ENCODE results near the gene TOGARAM1.

TOGARAM1 gene

GRCh38 chr14:45114327-45114726 lies 152.3 kb downstream of the TOGARAM1 start:
- POLR2A ChIA-PET: interaction anchor here (3.3 kb wide), 1 partner anchor 19 kb away, joined by 11 read pairs; the partner anchor contains the start of gene FKBP3
- TF ChIP-seq LEF1 (IDR thresholded peaks at IDR 0.05; ENCODE audit: borderline replicate concordance): no peak
- no peak for TF ChIP-seq SUZ12 (IDR thresholded peaks at IDR 0.05)
- no peak for TF ChIP-seq NFRKB (IDR thresholded peaks at IDR 0.05)
- TF ChIP-seq SP1 (IDR thresholded peaks at IDR 0.05): no peak
- no peak for TF ChIP-seq L3MBTL2 (conservative IDR thresholded peaks at IDR 0.05)
- TF ChIP-seq ZNF384 (IDR thresholded peaks at IDR 0.05): no peak
- TF ChIP-seq PKNOX1 (IDR thresholded peaks at IDR 0.05): no peak
- TF ChIP-seq ARNT (IDR thresholded peaks at IDR 0.05): no peak
- no peak for TF ChIP-seq HDGF (IDR thresholded peaks at IDR 0.05; ENCODE audit: borderline replicate concordance)
- TF ChIP-seq FOXK2 (IDR thresholded peaks at IDR 0.05): no peak
- TF ChIP-seq BHLHE40 (IDR thresholded peaks at IDR 0.05; ENCODE audit: borderline replicate concordance): no peak
- TF ChIP-seq CTBP1 (IDR thresholded peaks at IDR 0.05; ENCODE audit: borderline replicate concordance): no peak
- no peak for TF ChIP-seq FOXM1 (IDR thresholded peaks at IDR 0.05; ENCODE audit: borderline replicate concordance)
- TF ChIP-seq TARDBP (IDR thresholded peaks at IDR 0.05): no peak
- TF ChIP-seq FOXA1 (IDR thresholded peaks at IDR 0.05): no peak
- no peak for TF ChIP-seq ELF4 (IDR thresholded peaks at IDR 0.05)
- no peak for DNase-seq (ENCODE audit: extremely low spot score)
- CTCF ChIA-PET: no interaction called here

GRCh38 chr14:45118594-45118993 lies 156.6 kb downstream of the TOGARAM1 start:
- POLR2A ChIA-PET: interaction anchor here (2.3 kb wide), 1 partner anchor 14 kb away, joined by 5 read pairs; no protein-coding TSS in a partner anchor
- no peak for DNase-seq (ENCODE audit: extremely low spot score)
- CTCF ChIA-PET: no interaction called here
- no peak for TF ChIP-seq BHLHE40 (IDR thresholded peaks at IDR 0.05; ENCODE audit: borderline replicate concordance)
- TF ChIP-seq PKNOX1 (IDR thresholded peaks at IDR 0.05): no peak
- TF ChIP-seq FOXK2 (IDR thresholded peaks at IDR 0.05): no peak
- TF ChIP-seq NFRKB (IDR thresholded peaks at IDR 0.05): no peak
- TF ChIP-seq ZNF384 (IDR thresholded peaks at IDR 0.05): no peak
- no peak for TF ChIP-seq ELF4 (IDR thresholded peaks at IDR 0.05)
- no peak for TF ChIP-seq CTBP1 (IDR thresholded peaks at IDR 0.05; ENCODE audit: borderline replicate concordance)
- no peak for TF ChIP-seq FOXA1 (IDR thresholded peaks at IDR 0.05)
- no peak for TF ChIP-seq LEF1 (IDR thresholded peaks at IDR 0.05; ENCODE audit: borderline replicate concordance)
- TF ChIP-seq HDGF (IDR thresholded peaks at IDR 0.05; ENCODE audit: borderline replicate concordance): no peak
- no peak for TF ChIP-seq TARDBP (IDR thresholded peaks at IDR 0.05)
- no peak for TF ChIP-seq L3MBTL2 (conservative IDR thresholded peaks at IDR 0.05)
- TF ChIP-seq SP1 (IDR thresholded peaks at IDR 0.05): no peak
- TF ChIP-seq SUZ12 (IDR thresholded peaks at IDR 0.05): no peak
- no peak for TF ChIP-seq FOXM1 (IDR thresholded peaks at IDR 0.05; ENCODE audit: borderline replicate concordance)
- no peak for TF ChIP-seq ARNT (IDR thresholded peaks at IDR 0.05)

GRCh38 chr14:45120096-45120495 lies 158.1 kb downstream of the TOGARAM1 start:
- ChIA-PET CTCF (no interaction called here), POLR2A (no interaction called here)
- DNase-seq (ENCODE audit: extremely low spot score): no peak
- no peak for TF ChIP-seq LEF1 (IDR thresholded peaks at IDR 0.05; ENCODE audit: borderline replicate concordance)
- TF ChIP-seq NFRKB (IDR thresholded peaks at IDR 0.05): no peak
- no peak for TF ChIP-seq ZNF384 (IDR thresholded peaks at IDR 0.05)
- no peak for TF ChIP-seq FOXA1 (IDR thresholded peaks at IDR 0.05)
- no peak for TF ChIP-seq HDGF (IDR thresholded peaks at IDR 0.05; ENCODE audit: borderline replicate concordance)
- TF ChIP-seq PKNOX1 (IDR thresholded peaks at IDR 0.05): no peak
- no peak for TF ChIP-seq L3MBTL2 (conservative IDR thresholded peaks at IDR 0.05)
- no peak for TF ChIP-seq SUZ12 (IDR thresholded peaks at IDR 0.05)
- no peak for TF ChIP-seq ELF4 (IDR thresholded peaks at IDR 0.05)
- TF ChIP-seq ARNT (IDR thresholded peaks at IDR 0.05): no peak
- TF ChIP-seq FOXM1 (IDR thresholded peaks at IDR 0.05; ENCODE audit: borderline replicate concordance): no peak
- TF ChIP-seq SP1 (IDR thresholded peaks at IDR 0.05): no peak

- no peak for DNase-seq (ENCODE audit: extremely low spot score)
- POLR2A ChIA-PET: interaction anchor here (1.4 kb wide), 1 partner anchor 10 kb away, joined by 3 read pairs; the partner anchor contains the start of gene FKBP3
- CTCF ChIA-PET: no interaction called here
- TF ChIP-seq ZNF384 (IDR thresholded peaks at IDR 0.05): no peak
- no peak for TF ChIP-seq FOXK2 (IDR thresholded peaks at IDR 0.05)
- TF ChIP-seq PKNOX1 (IDR thresholded peaks at IDR 0.05): no peak
- TF ChIP-seq CTBP1 (IDR thresholded peaks at IDR 0.05; ENCODE audit: borderline replicate concordance): no peak
- TF ChIP-seq ELF4 (IDR thresholded peaks at IDR 0.05): no peak
- TF ChIP-seq LEF1 (IDR thresholded peaks at IDR 0.05; ENCODE audit: borderline replicate concordance): no peak
- no peak for TF ChIP-seq FOXM1 (IDR thresholded peaks at IDR 0.05; ENCODE audit: borderline replicate concordance)
- no peak for TF ChIP-seq L3MBTL2 (conservative IDR thresholded peaks at IDR 0.05)
- TF ChIP-seq HDGF (IDR thresholded peaks at IDR 0.05; ENCODE audit: borderline replicate concordance): no peak
- TF ChIP-seq FOXA1 (IDR thresholded peaks at IDR 0.05): no peak
- no peak for TF ChIP-seq NFRKB (IDR thresholded peaks at IDR 0.05)
- no peak for TF ChIP-seq BHLHE40 (IDR thresholded peaks at IDR 0.05; ENCODE audit: borderline replicate concordance)
- TF ChIP-seq SP1 (IDR thresholded peaks at IDR 0.05): no peak
- no peak for TF ChIP-seq ARNT (IDR thresholded peaks at IDR 0.05)
These were observed 161.3 kb downstream of the TOGARAM1 start for GRCh38 chr14:45123271-45123670.
